GM18870 (cell line): Measurements from ENCODE around the gene PCIF1.
A peak's percentile ranks its signal among the peaks of the same experiment; 100 is the strongest.

Source experiments
- ATAC-seq: cut with Tn5 transposase; IDR thresholded peaks from one replicate; pipeline ENCODE4 v1.9.1; 2021; ENCODE audit warnings: moderate library complexity; ENCODE audit not compliant: unreplicated experiment

Gene PCIF1

GRCh38 chr20:45964006-45964400, 29.5 kb downstream of the PCIF1 start:
- no peak for ATAC-seq

GRCh38 chr20:45965169-45966002, 30.9 kb downstream of the PCIF1 start:
- no peak for ATAC-seq

- no peak for ATAC-seq
Measured at GRCh38 chr20:45967551-45968080, 33.1 kb downstream of the PCIF1 start.

GRCh38 chr20:45968081-45968671, 33.7 kb downstream of the PCIF1 start:
- ATAC-seq, result no peak

- no peak for ATAC-seq
Measured at GRCh38 chr20:45968801-45969711, 34.6 kb downstream of the PCIF1 start.

GRCh38 chr20:45969712-45970634, 35.5 kb downstream of the PCIF1 start:
- no peak for ATAC-seq

GRCh38 chr20:45970646-45971424, 36.4 kb downstream of the PCIF1 start:
- no peak for ATAC-seq

GRCh38 chr20:45971425-45971674, 36.9 kb downstream of the PCIF1 start:
- no peak for ATAC-seq

GRCh38 chr20:45971675-45972499, 37.4 kb downstream of the PCIF1 start, which contains the start of gene ZNF335:
ZNF335 (minus strand) TSS chr20:45972203; CDS start chr20:45971410, 793 bp downstream.
- peak; percentile 64 for ATAC-seq

- ATAC-seq, result no peak
Measured at GRCh38 chr20:45972500-45973183, 38.2 kb downstream of the PCIF1 start.

GRCh38 chr20:45974896-45975565, 40.5 kb downstream of the PCIF1 start:
- no peak for ATAC-seq

GRCh38 chr20:45975686-45976085, 41.2 kb downstream of the PCIF1 start:
- ATAC-seq, result no peak

- no peak for ATAC-seq
Measured at GRCh38 chr20:45976086-45976485, 41.6 kb downstream of the PCIF1 start.

- ATAC-seq, result no peak
Measured at GRCh38 chr20:45981261-45981660, 46.8 kb downstream of the PCIF1 start.

GRCh38 chr20:45983279-45983743, 48.8 kb downstream of the PCIF1 start:
- no peak for ATAC-seq

GRCh38 chr20:45985573-45985972, 51.1 kb downstream of the PCIF1 start:
- no peak for ATAC-seq

- no peak for ATAC-seq
Measured at GRCh38 chr20:45987108-45987780, 52.8 kb downstream of the PCIF1 start.
